A204.1 (cell line): Measurements from ENCODE around the gene GMDS.

Source experiments
- FAIRE-seq: peaks from 2 replicates; lab custom pipeline; 2012; peaks lifted over from hg19 to GRCh38; lab: Jason Lieb, UNC

GMDS gene

DNA sequence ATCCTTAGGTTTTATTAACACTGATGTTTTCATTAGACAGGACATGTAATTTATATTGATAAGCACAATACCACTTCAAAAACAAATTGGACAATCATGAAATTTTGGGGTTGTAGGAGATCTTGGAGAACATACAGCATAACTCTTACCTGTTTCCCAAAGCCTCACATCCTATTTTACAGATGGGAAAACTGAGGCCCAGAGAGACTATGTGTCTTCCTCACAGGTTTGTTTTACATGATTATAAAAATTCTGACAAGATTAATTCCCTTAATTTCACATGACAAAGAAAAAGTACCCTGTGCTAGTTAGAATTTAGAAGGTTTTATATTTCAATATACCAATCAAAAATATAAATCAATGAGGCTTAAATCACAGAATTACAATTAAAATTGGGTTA, 145.5 kb downstream of the GMDS start:
- FAIRE-seq = no peak

DNA sequence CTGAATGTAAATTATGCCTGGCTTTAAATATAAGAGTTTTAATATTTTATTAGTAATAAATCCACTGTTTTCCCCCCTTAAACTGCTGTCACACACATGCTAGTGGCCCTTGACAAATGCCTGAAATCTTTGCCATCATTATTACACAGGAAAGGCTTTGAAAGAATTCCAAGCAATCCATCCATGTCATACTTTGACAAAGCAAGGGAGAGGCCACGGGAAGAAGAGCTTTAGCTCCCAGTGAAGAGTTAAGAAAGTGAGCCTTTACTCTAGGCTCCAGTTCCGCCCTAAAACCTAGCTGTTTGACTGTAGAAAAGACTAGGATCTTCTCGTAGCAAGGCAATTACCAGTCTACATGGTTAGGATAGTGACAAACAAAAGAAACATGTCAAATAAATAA, 147.9 kb downstream of the GMDS start:
- no peak for FAIRE-seq

DNA sequence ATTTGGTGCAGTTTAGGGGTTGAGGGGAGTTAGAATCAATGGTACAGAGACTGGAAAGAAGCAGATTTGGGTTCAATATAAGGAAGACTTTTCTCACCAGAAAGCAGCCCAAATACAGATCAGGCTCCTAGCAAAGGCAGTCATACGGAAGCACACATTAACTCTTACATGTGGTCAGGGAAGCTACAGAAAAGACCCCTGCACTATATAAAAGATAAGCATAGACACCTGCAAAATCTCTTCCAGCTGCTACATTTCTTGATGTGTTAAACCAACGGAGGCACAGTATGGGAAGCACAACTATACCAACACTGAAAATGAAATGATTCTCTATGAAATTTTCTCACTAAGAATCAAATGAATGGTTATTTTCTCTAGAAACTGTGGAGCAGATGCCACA, 150.8 kb downstream of the GMDS start:
- no peak for FAIRE-seq

DNA sequence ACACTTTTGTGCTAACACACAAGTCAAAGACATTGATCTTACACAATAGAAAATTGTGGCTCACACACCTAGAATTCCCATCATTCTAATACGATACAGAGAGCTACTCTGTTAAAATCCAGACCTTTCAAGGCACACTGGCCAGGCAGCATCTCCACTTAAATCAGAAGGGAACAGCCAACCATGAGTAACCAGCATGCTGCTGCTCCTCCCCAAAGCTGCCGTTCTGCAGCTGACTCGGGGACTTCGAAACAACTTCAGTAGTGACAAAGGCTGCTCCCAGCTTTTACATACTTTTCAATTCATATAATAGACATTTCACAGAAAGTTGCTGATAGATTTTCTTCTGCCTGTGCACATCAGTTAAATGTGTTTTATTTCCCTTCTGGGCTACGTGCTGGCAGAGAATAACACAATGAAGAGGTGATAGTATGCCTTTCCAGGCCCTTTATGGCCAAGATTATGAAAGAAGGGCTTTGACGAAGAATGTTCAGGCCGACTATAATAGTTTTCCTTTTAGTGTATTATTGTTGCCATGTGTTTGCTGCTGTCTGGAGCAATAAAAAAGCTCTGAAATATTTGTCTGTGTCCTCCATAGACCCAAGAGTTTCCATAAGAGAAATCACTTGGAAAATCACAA, 159.0 kb downstream of the GMDS start:
- no peak for FAIRE-seq

- FAIRE-seq = no peak
Measured at GRCh38 chr6:2085657-2086056, 159.7 kb downstream of the GMDS start.

- FAIRE-seq = no peak
Measured at GRCh38 chr6:2081155-2082138, 164.0 kb downstream of the GMDS start.

- FAIRE-seq = no peak
Measured at GRCh38 chr6:2078888-2079287, 166.5 kb downstream of the GMDS start.

- no peak for FAIRE-seq
Measured at GRCh38 chr6:2077826-2078225, 167.6 kb downstream of the GMDS start.

GRCh38 chr6:2073476-2073875, 171.9 kb downstream of the GMDS start:
- no peak for FAIRE-seq

DNA sequence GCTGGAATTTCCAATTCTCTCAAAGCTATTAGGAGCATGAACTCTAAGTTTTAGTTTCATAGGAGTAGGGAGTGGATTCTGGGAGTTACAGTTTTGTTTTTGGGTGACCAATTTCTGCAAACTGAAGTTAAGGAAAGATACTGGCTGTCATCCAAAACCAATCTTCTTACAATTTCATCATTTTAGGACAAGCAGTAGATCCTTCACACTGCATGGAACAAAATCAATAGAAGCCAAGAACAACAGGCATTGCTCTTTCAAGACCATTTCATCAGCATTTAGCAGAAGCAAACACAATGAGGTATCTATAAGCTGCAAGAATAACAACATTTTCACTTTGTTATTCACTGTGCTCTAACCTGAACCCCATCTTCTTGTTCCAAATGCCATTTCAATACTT, 173.0 kb downstream of the GMDS start:
- no peak for FAIRE-seq

- FAIRE-seq = no peak
Measured at GRCh38 chr6:2063547-2063946, 181.9 kb downstream of the GMDS start.

- FAIRE-seq = no peak
Measured at GRCh38 chr6:2061880-2062279, 183.5 kb downstream of the GMDS start.

- FAIRE-seq = no peak
Measured at GRCh38 chr6:2055911-2056310, 189.5 kb downstream of the GMDS start.

DNA sequence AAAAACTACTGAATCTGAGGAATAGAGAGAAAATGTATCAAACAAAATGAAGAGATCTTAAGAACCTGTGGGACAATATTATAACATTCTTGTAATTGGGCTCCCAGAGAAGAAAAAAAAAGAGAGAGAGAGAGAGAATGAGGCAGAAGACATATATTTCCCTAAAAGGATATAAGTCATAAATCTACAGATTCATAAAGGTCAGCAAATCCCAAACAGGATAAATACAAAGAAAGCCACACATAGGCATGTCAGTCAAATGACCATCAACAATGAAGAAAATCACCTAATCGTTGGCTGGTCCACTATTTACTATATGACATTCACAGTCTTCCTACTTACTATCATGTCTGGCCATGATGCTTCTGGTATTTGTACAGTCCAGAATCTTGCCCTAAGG, 190.3 kb downstream of the GMDS start:
- no peak for FAIRE-seq

GRCh38 chr6:2054516-2055067, 190.8 kb downstream of the GMDS start:
- no peak for FAIRE-seq

- no peak for FAIRE-seq
Measured at GRCh38 chr6:2053691-2054090, 191.7 kb downstream of the GMDS start.

- FAIRE-seq = no peak
Measured at GRCh38 chr6:2047855-2048254, 197.6 kb downstream of the GMDS start.

- no peak for FAIRE-seq
Measured at GRCh38 chr6:2044192-2044591, 201.2 kb downstream of the GMDS start.

GRCh38 chr6:2042956-2043648, 202.3 kb downstream of the GMDS start:
- no peak for FAIRE-seq

GRCh38 chr6:2038092-2038491, 207.3 kb downstream of the GMDS start:
- FAIRE-seq = no peak

- FAIRE-seq = no peak
Measured at GRCh38 chr6:2037237-2037926, 208.0 kb downstream of the GMDS start.

DNA sequence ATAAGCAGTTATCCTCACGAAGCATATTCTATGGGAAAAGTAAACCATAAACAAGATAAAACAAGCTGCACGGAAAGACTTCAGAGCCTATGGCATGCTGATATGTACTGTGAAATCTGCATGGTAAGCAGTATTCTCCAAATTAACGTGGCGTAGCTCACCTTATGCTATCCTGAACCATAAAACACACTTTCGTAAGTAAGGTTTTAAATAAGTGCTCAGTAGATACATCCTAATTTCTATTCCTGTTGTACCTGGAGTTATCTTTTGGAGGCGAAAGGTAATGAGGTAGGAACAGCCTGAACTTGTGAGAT, 208.7 kb downstream of the GMDS start:
- no peak for FAIRE-seq
